Omental fat pad (tissue), 4 donors: ENCODE measurements around the gene EPS8L3. TPM values are rescaled to one million over a fixed set of nuclear protein-coding genes. Genes with fewer than 3 reads are reported as not detected.

Experiments used
- ATAC-seq: fragments of 150-250 bp; one replicate; pipeline ENCODE4 v1.9.1; 2016; ENCODE audit warnings: mild to moderate bottlenecking, moderate library complexity; ENCODE audit not compliant: low FRiP score
- DNase-seq: peaks from one replicate; pipeline ENCODE4 v3.0.0-alpha.2; 2019; ENCODE audit warnings: low spot score
- total RNA-seq, 4 donors: library from RNA; depleted of rRNA; stranded (reverse); fragments of >200 nt; gene quantifications; one replicate each; pipeline ENCODE4 v1.1.0, GENCODE V29; 2016
- TF ChIP-seq, protein P1 (sequence below), 3 donors: fragments of 450-650 bp; IDR thresholded peaks; one replicate each; pipeline ENCODE4 v1.5.1; 2016 to 2017; ENCODE audit warnings: antibody characterized with exemption in 3 of 3, mild to moderate bottlenecking in 3 of 3, moderate library complexity in 2 of 3

EPS8L3 gene
- total RNA-seq, 4 donors from 2014 or later, result not detected

DNA sequence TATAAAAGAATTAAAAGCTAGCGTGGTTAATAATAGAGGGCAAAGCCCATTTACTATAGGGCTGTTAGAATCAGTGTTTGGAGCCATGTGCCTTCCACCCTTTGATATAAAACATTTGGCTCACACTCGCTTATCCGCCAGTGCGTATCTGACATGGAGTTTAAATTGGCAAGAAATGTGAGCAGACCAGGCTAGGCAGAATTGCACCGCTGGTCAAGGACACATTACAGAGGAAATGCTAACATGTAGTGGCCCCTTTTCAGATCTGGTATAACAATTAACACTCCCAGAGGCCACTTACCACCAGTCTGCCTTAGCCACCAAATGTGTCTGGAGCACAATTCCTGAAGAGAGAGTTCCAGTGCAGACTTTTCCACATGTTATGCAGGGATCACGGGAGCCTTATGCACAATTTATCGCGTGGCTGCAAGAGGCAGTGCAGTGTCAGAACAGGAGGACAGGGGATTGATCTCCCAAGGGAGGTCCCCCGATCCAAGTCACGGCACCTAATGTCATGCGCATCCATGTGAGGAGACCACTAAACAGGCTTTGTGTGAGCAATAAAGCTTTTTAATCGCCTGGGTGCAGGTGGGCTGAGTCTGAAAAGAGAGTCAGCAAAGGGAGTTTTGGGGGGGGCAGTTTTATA is 36.9 kb downstream of the EPS8L3 start:
- no peak for DNase-seq
- ATAC-seq, result no peak
- TF ChIP-seq, protein P1, sequence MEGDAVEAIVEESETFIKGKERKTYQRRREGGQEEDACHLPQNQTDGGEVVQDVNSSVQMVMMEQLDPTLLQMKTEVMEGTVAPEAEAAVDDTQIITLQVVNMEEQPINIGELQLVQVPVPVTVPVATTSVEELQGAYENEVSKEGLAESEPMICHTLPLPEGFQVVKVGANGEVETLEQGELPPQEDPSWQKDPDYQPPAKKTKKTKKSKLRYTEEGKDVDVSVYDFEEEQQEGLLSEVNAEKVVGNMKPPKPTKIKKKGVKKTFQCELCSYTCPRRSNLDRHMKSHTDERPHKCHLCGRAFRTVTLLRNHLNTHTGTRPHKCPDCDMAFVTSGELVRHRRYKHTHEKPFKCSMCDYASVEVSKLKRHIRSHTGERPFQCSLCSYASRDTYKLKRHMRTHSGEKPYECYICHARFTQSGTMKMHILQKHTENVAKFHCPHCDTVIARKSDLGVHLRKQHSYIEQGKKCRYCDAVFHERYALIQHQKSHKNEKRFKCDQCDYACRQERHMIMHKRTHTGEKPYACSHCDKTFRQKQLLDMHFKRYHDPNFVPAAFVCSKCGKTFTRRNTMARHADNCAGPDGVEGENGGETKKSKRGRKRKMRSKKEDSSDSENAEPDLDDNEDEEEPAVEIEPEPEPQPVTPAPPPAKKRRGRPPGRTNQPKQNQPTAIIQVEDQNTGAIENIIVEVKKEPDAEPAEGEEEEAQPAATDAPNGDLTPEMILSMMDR (IDR thresholded peaks at IDR 0.05), result no peak

DNA sequence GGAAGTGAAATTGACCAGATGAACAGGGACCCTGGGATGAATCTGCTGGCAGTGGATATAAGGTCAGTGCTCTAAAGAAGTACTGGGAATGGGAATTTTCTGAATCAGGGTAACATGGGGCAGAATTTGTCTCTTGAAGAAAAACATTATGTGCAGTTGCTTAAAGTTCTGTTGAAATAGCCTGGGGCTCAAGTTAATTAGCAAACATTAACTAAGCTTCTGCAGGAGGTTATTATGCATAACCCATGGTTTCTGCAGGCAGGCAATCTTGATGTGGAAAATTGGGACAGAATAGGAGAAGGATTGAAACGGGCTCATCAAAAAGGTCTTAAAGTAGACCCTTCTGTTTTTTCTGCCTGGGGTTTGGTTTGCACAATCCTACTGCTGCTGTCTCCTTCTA is 37.7 kb downstream of the EPS8L3 start:
- ATAC-seq (no peak), DNase-seq (no peak)
- TF ChIP-seq, protein P1 (IDR thresholded peaks at IDR 0.05), result no peak

DNA sequence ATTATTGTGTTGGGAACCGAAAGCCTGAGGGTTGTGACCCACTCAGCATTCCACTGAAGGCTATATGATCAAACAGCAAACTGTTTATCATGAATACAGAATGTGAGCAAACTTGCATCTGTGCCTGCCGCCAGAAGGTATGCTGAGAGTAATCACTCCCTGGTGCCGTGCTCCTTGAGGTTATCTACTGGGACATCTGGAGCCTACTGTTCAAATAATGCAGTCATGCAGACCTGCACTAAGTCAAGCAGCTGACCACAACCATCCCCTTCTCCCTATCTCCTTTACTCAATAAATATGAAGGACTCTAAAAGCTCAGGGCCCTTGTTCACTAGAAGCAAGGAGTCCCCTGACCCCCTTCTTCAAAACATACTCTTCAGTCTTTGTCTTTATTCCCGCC is 38.2 kb downstream of the EPS8L3 start:
- no peak for ATAC-seq
- TF ChIP-seq, protein P1 (IDR thresholded peaks at IDR 0.05), result no peak

DNA sequence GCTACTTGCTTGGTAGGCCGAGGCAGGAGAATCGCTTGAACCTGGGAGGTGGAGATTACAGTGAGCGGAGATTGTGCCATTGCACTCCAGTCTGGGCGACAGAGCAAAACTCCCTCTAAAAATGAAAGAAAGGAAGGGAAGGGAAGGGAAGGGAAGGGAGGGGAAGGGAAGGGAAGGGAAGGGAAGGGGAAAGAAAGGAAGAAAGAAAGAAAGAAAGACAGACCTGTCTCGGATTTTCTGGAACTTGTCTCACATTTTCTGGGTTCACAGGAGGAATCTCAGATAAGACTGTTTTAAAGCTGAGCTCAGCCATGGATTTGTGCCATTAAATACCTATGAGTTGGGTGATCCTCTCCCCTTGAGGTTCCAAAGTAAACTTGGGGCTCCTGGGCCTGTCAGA is 38.8 kb downstream of the EPS8L3 start:
- DNase-seq, result no peak
- ATAC-seq, result no peak
- TF ChIP-seq, protein P1 (IDR thresholded peaks at IDR 0.05), result no peak

More for the DNA sequence above, 38.2 kb downstream of the EPS8L3 start:
- DNase-seq, result no peak

DNA sequence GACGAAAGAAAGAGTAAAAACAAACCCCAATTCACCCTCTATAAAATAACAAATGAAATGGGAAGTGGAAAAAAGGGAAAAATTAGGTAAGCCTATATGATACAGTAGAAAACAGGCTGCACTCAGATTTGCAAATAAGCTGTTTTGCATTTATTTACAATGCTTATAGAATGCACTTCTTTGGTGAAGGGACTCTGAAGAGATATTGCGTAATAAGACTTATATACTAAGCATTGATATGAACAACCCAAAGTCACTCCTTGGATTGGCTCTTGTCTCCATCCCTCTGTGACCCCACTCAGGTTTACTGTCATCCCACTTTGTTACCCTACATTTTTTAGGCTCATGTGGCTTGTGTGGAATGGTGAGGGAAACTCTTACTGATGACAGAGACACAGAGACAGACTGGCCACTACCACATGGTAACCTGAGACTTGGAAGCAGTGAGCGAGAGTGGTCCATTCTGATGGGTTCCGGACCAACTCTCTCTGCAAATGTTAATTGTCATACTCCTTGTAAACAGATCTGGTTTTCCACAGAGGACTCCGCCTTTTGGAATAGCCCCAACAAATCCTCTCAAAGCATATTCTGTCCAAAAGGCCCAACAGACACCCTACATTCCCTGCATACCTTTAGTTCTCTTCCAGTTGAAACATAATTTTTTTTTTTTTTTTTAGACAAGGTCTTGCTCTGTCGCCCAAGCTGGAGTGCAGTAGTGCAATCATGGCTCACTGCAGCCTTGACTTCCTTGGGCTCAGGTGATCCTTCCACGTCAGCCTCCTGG is 40.6 kb downstream of the EPS8L3 start:
- DNase-seq (no peak), ATAC-seq (no peak)
- TF ChIP-seq, protein P1 (IDR thresholded peaks at IDR 0.05), result no peak

DNA sequence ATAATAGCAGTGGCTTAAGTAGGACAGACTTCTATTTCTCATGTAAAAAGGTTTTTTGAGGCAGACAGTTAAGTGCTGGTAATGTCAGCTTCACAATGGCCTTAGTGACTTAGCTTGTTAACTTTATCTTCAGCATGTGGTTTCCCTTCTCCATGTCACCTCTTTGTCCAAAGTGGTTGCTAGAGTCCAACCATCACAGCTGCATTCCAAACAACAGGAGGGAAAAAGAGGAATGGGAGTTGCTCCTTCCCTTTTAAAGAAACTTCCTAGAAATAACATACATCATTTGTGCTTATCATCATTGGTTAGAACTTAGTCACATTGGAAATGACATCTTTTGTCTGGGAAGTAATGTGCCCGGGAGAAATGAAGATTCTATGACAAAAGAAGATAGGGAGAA is 41.8 kb downstream of the EPS8L3 start:
- DNase-seq (no peak), ATAC-seq (no peak)
- TF ChIP-seq, protein P1 (IDR thresholded peaks at IDR 0.05), result no peak

DNA sequence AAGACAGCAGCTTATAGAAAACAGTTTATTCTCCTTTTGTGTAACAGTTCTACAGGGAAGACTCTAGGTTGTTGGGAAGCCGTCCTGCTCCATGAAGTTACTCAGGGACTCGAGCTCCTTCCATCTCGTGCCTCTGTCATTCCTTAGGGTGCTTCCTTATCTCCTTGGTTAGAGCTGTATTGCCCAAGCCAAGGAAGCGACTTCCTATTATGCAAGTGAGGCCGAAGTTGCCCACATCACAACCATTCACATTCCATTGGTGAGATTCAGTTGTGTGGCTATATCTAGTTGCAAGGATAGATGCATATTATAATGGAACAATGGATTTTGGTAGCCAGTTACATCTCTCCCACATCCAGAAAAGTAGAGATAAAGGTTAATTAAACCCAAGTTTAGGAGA is 42.7 kb downstream of the EPS8L3 start:
- ATAC-seq, result no peak
- TF ChIP-seq, protein P1 (IDR thresholded peaks at IDR 0.05), result no peak
- DNase-seq, result no peak
